ENCODE measurements around the gene SSPN.

Gene SSPN

DNA sequence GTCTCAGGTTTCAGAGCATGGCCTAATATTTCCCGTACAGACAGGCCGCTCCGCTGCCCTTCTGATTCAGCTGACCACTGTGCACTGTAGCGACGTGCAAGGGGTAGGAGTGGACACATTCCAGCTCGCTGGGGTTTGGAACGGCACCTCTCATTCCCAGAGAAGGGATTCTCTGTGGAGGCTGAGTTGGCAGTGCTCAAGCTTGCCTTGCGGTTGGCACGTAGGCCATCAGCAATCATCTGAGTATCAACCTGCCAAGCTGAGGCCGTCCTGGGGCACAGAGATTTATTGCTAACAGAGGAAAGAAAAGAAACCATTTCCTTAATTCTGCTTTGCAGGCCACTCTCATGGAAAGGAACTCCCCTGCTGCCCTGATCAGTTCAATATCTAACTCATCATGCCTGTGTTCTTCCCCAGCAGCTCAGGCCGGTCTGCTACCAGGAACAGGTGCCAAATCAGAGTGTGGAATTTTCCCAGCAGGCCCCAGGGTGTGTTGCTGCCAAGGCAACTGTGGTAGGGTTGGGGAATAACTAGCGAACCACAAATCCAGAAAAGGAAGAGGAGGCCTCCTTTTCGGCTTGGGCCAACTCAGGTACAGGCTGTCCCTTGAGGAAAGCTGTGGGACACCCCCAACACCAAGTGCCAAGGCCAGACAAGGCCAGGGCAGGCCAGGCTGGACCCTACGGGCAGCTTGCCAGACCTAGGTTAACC, 92.5 kb downstream of the SSPN start:
- no peak for DNase-seq

- no peak for DNase-seq
These were observed 95.2 kb downstream of the SSPN start for GRCh38 chr12:26290565-26290964.

- no peak for DNase-seq
These were observed 97.2 kb downstream of the SSPN start for GRCh38 chr12:26292596-26292995.

DNA sequence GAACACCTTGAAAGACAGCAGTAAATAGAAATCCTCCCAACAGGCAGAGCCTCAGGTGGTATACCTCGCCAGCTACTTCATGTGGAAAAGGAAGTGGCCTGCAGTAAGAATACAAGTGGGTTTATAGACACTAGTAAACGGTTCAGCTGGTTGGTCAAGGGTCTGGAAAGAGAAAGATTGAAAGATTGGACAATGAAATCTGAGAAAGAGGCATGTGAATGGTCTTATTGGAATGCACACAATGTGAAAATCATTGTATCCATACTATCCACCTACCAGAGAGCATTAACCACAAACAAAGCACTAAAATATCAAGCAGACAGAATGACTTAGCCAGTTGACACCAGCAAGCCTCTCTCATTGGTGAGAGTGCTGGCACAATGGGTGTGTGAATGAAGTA, 98.2 kb downstream of the SSPN start:
- no peak for DNase-seq

DNA sequence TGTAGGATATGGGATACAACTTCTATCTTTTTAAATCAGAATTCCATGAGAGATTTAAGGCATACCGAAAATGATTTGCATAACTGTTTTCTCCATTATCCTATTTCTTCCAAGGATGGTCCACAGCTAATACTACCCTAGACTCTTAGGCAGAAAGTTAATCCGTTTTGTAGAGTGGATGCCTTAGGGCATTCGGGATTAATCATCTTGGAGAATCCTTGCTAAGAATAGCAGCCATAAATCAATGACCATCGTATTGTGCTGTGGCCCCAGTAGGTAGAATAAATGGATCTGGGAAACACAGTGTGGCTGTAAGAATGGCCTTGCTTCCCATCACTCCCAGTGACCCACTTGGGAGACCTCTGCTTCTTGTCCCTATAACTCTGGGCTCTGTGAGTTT, 99.6 kb downstream of the SSPN start:
- no peak for DNase-seq

DNA sequence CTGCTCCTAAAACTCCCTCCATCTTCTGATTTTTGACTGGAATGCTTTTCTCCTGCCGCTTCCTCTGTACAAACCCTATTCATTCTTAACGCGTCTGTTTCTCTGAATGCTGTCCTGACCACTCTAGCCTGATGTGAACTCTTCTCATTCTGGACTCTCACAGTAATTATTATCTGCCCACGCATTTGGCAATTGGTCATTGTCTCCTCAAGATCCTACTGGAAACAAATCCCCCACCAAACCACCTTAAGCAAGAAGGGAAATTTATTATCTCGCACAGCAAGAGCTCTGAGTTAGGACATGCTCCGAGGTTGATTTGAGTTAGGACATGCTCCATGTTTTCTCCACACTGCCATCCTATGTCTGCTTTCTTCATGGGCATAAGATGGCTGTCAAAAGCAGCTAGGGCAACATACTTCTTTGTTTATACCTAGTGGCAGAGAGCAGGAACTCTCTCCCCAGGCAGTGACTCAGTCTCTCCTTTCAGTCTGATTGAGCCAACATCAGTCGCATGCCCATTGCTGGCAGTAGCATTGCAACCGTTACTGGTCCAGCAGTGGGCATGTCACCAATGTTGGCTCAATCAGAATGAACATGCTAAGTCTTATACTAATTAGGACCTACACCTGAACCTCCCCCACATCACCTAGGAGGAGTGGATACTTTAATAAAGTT, 102.2 kb downstream of the SSPN start:
- DNase-seq: no peak

DNA sequence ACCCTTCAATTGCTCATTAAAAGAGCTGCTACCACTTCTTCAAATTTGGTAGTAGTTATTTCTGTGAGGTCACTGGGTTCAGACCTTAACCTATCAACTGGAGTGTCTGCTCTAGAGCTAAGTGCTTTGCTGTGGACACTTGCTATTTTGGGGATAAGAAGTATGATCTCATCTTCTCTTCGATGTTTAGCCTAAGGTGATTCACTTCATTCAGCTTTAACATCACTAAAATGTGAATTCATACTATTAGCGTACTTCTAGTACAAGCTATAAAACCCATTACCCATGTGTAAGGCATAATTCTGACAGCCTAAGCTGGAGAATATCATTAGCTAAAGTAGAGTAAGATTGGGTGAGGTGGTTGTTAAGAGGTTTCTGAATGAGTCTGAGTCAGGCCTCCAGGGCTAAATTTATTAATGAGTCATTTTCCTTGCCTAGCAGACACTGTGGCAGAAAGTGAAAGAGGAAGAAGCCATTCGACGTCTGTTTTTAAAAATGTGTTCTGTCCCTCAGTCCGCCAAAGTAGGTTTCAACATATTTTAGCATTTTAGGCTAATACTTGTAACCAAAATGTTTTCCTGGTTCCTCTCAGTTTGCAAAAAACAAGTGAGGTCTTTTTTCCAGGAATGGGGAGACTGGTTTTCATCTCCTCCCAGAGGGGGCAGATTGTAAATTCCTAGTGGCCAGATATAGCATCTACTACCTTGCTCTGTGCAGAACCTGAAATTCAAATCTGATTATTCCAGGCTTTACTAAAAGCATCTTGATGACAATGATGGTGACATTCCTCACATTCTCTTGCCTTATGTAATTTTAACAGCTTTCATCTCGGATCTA, 103.6 kb downstream of the SSPN start:
- peak in 1 of 5 donors; percentile 77 for DNase-seq

DNA sequence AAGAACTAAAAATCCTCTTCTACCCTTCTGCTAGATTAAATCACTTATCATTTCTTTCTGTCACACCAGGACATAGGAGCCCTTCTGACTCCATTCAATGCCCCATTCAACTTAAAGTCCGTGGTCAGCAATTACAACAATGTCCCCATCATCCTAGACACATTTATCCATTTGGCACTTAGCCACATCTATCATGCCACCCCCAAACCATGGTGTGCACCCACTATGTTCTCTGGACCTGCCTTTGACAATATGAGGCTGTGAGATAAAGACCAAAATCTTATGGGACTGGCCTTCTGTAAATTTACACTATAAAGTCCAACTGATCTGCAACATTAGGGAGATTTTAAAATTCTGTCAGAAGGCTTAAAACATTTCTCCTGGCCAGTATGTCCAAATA, 104.4 kb downstream of the SSPN start:
- DNase-seq: no peak

Data from T-helper 1 cell (primary cell).